Measurements from ENCODE around the gene KRT31. TPM values are rescaled to one million over a fixed set of nuclear protein-coding genes. Genes with fewer than 3 reads are reported as not detected.

Gene KRT31
- total RNA-seq, 1 experiment from 2014 or later = not detected

- POLR2A ChIA-PET = no interaction called here
- ATAC-seq (no peak), DNase-seq (ENCODE audit: low read depth, low spot score) (no peak)
- Histone ChIP-seq H3K4me1 (ENCODE audit: control insufficient read depth, insufficient read depth, low read length) (no peaks in the 10 kb centered on the region), H3K36me3 (ENCODE audit: control insufficient read depth, insufficient read depth, low read length) (no peaks in the 10 kb centered on the region), H3K4me3 (ENCODE audit: low read depth in 2 of 2, low read length in 2 of 2) (no peak overlapping the region), H3K9me3 (ENCODE audit: control insufficient read depth, insufficient read depth, low read depth, low read length) (no peaks in the 10 kb centered on the region), H3K27ac (ENCODE audit: low read length) (no peak overlapping the region), H3K27me3 (ENCODE audit: control insufficient read depth, insufficient read depth, low read length) (peaks cover 2% of the 10 kb centered on the region; the same call in 1 of the 2 replicates)
- no TSS peak for BruUV-seq (replicated peaks)
- in situ Hi-C loops (cut with HindIII; ENCODE audit: low pct_unique_long_range_greater_than_20kb, low sequenced_read_pairs) = no loop called here
- intact Hi-C loops (cut with micrococcal nuclease; ENCODE audit: unreplicated experiment) = no loop called here
- CTCF ChIA-PET = interaction anchor here (0.6 kb wide), 1 partner anchor 434 kb away, joined by 6 read pairs; no protein-coding TSS in a partner anchor
- TF ChIP-seq TCF7L2 (IDR thresholded peaks at IDR 0.05; ENCODE audit: low read depth, low read length) (no peak), POLR2AphosphoS5 (IDR thresholded peaks at IDR 0.05; ENCODE audit: low read depth, low read length) (no peak)
Observed at GRCh38 chr17:41369023-41369422, 28.4 kb downstream of the KRT31 start.

- TF ChIP-seq SIN3A (IDR thresholded peaks at IDR 0.05; ENCODE audit: borderline replicate concordance, insufficient read depth, low read depth, low read length) = no peak
- TF ChIP-seq TCF7L2 (IDR thresholded peaks at IDR 0.05; ENCODE audit: low read depth, low read length) = no peak
- TF ChIP-seq REST (IDR thresholded peaks at IDR 0.05; ENCODE audit: insufficient read depth in 1 of 2, low read depth in 2 of 2, low read length in 1 of 2) = no peak
- TF ChIP-seq CTCF (IDR thresholded peaks at IDR 0.05) = no peak
- TF ChIP-seq POLR2AphosphoS5 (IDR thresholded peaks at IDR 0.05; ENCODE audit: low read depth, low read length) = no peak
- Histone ChIP-seq H3K36me3 (ENCODE audit: control insufficient read depth, insufficient read depth, low read length) (no peaks in the 10 kb centered on the region), H3K27me3 (ENCODE audit: control insufficient read depth, insufficient read depth, low read length) (peaks cover 2% of the 10 kb centered on the region; the same call in 1 of the 2 replicates), H3K4me1 (ENCODE audit: control insufficient read depth, insufficient read depth, low read length) (no peaks in the 10 kb centered on the region), H3K4me3 (ENCODE audit: low read depth in 2 of 2, low read length in 2 of 2) (no peak overlapping the region), H3K9me3 (ENCODE audit: control insufficient read depth, insufficient read depth, low read depth, low read length) (no peaks in the 10 kb centered on the region), H3K27ac (ENCODE audit: low read length) (no peak overlapping the region)
- BruUV-seq (replicated peaks) = no TSS peak
- intact Hi-C loops (cut with micrococcal nuclease; ENCODE audit: unreplicated experiment) = no loop called here
- CTCF ChIA-PET = no interaction called here
- ATAC-seq (no peak), DNase-seq (ENCODE audit: low read depth, low spot score) (no peak)
- in situ Hi-C loops (cut with HindIII; ENCODE audit: low pct_unique_long_range_greater_than_20kb, low sequenced_read_pairs) = no loop called here
- POLR2A ChIA-PET = interaction anchor here (0.6 to 0.7 kb wide), 2 partner anchors 20 to 445 kb away, joined by 3 to 14 read pairs; partner anchors contain the start of gene FKBP10
Observed at GRCh38 chr17:41367426-41368075, 29.9 kb downstream of the KRT31 start.

- no peak overlapping the region for H3K27ac ChIP-seq (ENCODE audit: low read length)
- ChIA-PET CTCF (no interaction called here), POLR2A (no interaction called here)
- no peak for DNase-seq (ENCODE audit: low read depth, low spot score)
- BruUV-seq (replicated peaks) = no TSS peak
- H3K9me3 ChIP-seq (ENCODE audit: control insufficient read depth, insufficient read depth, low read depth, low read length) = no peaks in the 10 kb centered on the region
- H3K4me1 ChIP-seq (ENCODE audit: control insufficient read depth, insufficient read depth, low read length) = no peaks in the 10 kb centered on the region
- no peak for ATAC-seq
- intact Hi-C loops (cut with micrococcal nuclease; ENCODE audit: unreplicated experiment) (no loop called here), in situ Hi-C loops (cut with HindIII; ENCODE audit: low pct_unique_long_range_greater_than_20kb, low sequenced_read_pairs) (no loop called here)
- no peak overlapping the region for H3K4me3 ChIP-seq (ENCODE audit: low read depth in 2 of 2, low read length in 2 of 2)
- no peak for TF ChIP-seq POLR2AphosphoS5 (IDR thresholded peaks at IDR 0.05; ENCODE audit: low read depth, low read length)
- no peak for TF ChIP-seq SIN3A (IDR thresholded peaks at IDR 0.05; ENCODE audit: borderline replicate concordance, insufficient read depth, low read depth, low read length)
- TF ChIP-seq REST (IDR thresholded peaks at IDR 0.05; ENCODE audit: insufficient read depth in 1 of 2, low read depth in 2 of 2, low read length in 1 of 2) = no peak
- TF ChIP-seq TCF7L2 (IDR thresholded peaks at IDR 0.05; ENCODE audit: low read depth, low read length) = no peak
- no peak for TF ChIP-seq CTCF (IDR thresholded peaks at IDR 0.05)
- no peaks in the 10 kb centered on the region for H3K36me3 ChIP-seq (ENCODE audit: control insufficient read depth, insufficient read depth, low read length)
- peaks cover 2% of the 10 kb centered on the region; the same call in 1 of the 2 replicates for H3K27me3 ChIP-seq (ENCODE audit: control insufficient read depth, insufficient read depth, low read length)
Observed at GRCh38 chr17:41366070-41366469, 31.3 kb downstream of the KRT31 start.

All from Panc1 (cell line).